ENCODE data around the gene MORC2. TPM values are rescaled to one million over a fixed set of nuclear protein-coding genes. Genes with fewer than 3 reads are reported as not detected.

MORC2 gene
- polyA plus RNA-seq (2013, experiment 1 of 2; ENCODE audit: insufficient read length), result 30.9 TPM
- 25.2 TPM for polyA plus RNA-seq (2013, experiment 2 of 2; ENCODE audit: insufficient read length)

- no peak for DNase-seq
Measured at GRCh38 chr22:30968015-30968923, at the start of gene MORC2. TSS of gene MORC2 (minus strand) at chr22:30968774. CDS start at chr22:30967889, 885 bp downstream.

GRCh38 chr22:31005535-31005934, 37.0 kb upstream of the MORC2 start:
- DNase-seq, result no peak

DNA sequence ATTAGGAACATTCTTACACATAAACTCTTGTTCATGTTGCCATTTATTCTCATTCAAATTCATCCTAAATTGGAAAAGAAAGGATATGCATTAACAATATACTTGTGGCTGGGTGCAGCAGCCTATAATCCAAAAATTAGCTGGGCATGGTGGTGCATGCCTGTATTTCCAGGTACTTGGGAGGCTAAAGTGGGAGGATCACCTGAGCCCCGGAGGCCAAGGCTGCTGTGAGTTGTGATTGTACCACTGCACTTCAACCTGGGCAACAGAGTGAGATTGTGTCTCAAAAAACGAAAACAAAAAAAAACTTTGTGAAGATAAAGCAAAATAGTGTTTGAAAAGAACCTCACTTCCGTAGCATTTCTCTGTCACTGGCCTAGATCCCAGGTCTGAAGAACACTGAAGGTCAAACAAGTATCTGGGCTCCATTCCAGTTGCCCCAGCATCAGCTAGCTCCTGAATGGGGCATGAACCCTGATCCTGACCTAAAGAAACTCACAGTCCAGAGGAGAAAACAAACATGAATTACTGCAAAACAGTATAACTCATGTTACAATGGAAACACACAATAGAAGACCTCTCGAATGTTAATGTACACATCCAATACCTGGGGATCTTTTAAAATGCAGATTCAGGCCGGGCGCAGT, 32.7 kb upstream of the MORC2 start:
- DNase-seq, result no peak

DNA sequence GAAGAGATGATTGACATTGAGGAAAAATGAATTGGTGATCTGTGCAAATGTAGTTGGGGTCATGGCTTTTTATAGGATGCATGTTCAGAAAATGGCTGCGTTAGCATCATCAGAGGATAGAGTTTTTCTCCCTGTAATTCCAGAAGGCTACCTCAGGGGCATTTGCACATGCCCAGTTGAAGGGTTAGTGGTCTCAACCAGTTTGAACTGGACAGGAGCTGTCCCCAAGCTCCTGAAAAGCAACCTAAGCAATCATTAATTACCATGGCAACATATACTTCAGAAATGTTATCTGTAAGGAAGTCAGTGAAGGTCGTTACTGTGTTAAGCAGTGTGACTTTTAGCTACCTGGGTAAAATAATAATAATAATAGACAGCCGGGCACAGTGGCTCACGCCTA, 29.8 kb upstream of the MORC2 start:
- no peak for DNase-seq

DNA sequence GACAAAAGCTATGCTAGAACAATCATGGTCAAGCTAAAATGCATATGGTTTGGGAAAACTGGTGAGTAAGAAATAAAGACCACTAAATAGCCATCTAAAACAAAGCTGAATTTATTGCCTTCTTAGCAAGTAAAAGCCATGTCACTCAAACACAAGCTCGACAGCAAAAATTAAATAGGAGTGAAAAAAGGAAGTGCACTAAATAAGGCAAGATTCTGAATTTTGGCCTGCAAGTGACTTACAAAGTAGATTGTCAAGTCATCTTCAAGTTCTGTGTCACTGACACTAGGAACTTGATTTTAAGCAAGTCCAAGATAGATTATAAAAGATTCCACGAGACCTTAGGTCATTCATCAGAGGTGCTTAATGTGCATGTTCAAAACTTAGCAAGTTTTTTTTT, 27.9 kb upstream of the MORC2 start:
- DNase-seq, result no peak

DNA sequence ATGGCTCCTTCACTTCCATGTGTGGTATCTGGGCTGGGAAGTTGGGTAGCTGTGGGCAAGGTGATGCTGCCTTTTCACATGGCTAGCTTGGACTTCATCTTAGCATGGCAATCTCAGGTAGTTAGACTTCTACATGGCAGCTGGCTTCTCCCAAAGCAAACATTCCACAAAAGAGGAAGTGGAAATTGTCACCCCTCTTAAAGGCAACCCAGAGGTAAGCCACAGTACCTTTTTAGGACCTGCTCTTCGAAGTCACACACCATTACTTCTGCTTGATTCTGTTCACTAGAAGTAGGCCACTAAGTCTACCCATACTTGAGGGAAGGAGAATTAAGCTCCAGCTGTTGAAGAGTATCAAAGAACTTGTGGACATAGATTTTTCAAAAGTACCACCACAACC, 26.4 kb upstream of the MORC2 start:
- no peak for DNase-seq

DNA sequence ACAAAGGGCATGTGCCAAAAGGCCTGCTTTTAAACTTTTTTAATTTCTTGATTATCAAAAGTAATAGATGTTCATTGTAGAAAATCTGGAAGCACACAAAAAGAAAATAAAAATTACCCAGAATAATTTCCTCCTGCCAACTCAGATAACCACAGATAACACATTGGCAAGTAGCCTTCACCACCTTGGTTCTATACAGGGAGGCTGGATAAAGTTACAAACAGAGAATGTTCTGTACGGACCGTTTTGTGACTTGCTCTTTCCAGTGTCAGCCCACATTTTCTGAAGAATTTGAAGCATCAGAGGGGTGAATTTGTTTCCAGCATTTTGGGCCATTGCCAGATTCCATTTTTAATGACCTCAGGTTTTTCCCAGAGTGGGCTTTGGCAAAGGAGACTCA, 24.0 kb upstream of the MORC2 start:
- DNase-seq, result no peak

- no peak for DNase-seq
Measured at GRCh38 chr22:30990690-30991089, 22.1 kb upstream of the MORC2 start.

DNA sequence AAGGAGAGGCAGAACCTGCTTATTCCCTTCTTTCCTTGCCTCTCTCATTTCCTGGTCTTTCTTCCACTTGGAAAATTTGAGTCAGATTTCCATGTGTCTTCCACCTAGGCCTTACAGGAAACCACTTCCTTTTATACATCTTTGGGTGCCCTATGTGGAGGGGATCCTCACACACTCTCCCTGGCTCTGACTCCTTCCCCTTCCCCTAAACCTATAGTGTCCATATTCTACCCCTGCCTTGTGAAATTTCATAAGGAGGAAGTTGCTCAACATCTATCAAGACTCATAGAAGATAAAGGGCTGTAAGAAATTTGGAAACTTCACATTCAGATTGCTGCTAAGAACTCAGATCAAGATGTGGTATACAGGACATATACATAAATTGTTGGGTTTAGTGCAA, 20.9 kb upstream of the MORC2 start:
- no peak for DNase-seq

DNA sequence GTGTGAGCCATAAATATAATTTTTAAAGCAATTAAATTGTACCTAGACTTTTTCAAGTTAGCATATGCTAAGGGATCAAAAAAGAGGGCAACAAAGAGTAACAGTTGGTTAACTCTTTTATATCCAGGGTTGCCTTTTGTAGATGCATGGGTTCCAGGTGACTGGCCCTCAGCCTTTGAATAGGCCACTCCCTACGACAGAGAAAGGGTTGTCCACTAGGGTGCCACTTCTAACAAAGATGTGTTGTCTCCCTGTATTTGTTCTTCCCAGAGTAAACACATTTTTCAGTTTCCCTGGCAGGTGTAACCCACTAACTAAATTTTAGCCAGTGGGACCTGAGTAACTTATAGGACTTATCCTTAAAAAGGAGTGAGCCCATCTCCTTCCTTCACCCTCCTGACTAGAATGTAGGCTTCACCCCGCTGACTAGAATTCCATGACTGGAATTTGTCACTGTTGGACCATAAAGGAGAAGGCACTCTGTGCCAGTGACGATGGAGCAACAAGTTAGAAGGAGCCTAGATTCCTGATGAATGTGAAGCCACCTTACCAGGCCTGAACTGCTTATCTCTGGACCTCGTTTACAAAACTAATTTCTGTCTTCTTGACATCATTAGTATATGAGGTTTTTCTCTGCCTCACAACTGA, 17.1 kb upstream of the MORC2 start:
- DNase-seq, result no peak

DNA sequence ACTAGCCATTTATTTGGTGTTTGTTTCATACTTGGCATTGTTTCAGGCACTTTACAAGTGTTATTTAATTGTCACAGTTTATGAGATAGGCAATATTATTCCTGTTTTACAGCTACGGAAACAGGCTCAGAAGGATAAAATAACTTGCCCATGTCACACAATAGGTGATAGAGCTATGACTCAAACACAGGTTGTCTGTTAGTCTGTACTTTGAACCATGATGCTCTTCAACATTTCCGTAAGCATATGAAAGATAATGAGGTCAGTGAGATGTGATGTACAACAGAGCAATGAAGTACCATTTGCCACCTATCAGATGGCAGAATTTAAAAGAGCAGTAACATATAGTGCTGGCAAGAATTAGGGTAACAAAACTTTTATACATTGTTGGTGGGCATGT, 15.7 kb upstream of the MORC2 start:
- no peak for DNase-seq

GRCh38 chr22:30982512-30982911, 13.9 kb upstream of the MORC2 start:
- no peak for DNase-seq

- no peak for DNase-seq
Measured at GRCh38 chr22:30979932-30980331, 11.4 kb upstream of the MORC2 start.

GRCh38 chr22:30978304-30978962, 9.9 kb upstream of the MORC2 start:
- no peak for DNase-seq

GRCh38 chr22:30970356-30970746, 1.8 kb upstream of the MORC2 start:
- no peak for DNase-seq

- peak; percentile 53 for DNase-seq
Measured at GRCh38 chr22:30969532-30970355, 1.2 kb upstream of the MORC2 start.

DNA sequence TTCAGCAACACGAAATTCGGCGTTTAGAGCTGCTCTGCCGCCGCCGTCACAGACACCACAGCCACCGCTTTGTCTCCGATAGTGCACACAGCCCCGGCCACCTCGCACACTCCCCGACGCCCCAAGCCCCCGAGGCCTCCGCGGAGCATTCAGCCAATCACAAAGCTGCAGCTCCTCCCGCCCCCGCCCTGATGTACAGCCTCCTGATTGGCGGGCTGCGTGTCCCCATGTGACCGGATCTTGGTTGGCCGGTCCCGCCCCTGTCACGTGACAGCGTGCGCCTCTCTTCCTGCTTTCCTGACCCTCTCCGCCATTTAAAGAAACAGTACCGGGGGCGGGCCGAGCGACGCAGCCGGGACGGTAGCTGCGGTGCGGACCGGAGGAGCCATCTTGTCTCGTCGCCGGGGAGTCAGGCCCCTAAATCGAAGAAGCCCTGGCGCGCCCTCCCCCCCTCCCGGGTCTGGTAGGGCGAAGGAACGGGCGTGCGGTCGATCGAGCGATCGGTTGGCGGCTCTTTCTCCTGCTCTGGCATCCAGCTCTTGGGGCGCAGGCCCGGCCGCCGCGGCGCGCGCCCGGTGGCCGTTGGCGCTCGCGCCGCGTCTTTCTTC, 454 bp upstream of the MORC2 start, which contains the start of gene TUG1:
Gene TUG1, plus strand, starts transcription at position 342 of the 608 bp plus-strand sequence.
- peak; percentile 99 for DNase-seq

GRCh38 chr22:30964858-30965257, 3.7 kb downstream of the MORC2 start:
- no peak for DNase-seq

DNA sequence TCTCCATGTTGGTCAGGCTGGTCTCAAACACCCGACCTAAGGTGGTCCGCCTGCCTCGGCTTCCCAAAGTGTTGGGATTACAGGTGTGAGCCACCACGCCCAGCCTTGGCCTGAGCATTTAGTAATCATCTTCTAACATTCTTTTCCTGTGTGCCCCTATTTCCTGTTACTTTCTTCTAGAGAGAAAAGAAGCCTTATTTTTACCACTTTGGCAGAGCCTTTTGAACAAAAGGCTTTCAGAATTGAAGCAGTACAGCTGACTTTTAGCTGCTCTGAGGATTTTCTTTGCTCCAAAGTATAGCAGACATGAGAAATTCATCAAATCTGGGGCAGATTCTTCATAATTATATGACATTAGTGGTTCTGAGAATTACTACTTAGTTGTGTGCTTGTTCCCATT, 13.4 kb downstream of the MORC2 start:
- DNase-seq, result no peak

GRCh38 chr22:30953206-30953605, 15.4 kb downstream of the MORC2 start:
- no peak for DNase-seq

DNA sequence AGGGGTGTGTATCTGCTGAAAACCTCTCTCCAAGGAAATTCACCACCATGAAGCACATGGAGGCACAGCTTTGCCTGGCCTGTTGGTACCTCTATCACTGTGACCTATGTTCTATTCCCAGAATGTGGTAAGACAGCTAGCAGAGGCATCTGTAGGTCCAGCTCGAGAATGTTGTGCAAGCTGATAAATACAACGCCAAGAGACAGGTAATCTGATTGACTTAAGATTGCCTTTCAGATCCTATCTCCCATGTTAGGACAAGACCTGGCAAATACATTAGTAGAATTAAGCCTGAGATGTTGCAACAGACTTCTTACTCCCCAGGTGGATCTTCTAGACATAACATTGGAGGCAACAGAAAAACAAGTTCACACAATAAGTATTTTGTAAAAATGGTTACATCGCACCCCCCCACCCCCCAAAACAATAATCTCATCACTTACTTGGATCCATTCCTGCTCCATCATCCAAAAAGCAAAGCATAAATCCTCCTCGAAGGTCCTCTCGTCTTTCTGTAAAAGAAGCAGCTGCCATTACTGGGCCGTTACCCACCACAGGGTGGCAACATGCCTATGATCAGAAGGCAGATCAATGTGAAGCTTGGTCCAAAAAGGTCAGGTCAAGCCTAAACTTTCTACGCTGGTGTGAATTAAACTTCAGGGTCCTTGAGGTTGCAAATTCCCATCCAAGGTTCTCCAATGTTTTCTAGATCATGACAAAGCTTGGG, 18.5 kb downstream of the MORC2 start:
- no peak for DNase-seq

Measured in fibroblast of skin of scalp (primary cell).